WTC11 (cell line): ENCODE measurements around the gene USP17L21.
"Not testable (repeated sequence)": the region's sequence is repeated elsewhere in the genome, so short reads cannot be mapped to it uniquely, and the experiment has no call there.

Source experiments
- CTCF ChIP-seq: fragments of 200-600 bp; IDR thresholded peaks from 2 replicates; pipeline ENCODE4 v1.8.0; 2022; ENCODE audit warnings: antibody characterized with exemption
- E2F1 ChIP-seq: sonication (generic); formaldehyde crosslinking; IDR thresholded peaks from 2 replicates; pipeline ENCODE4 v1.8.0; 2022; ENCODE audit warnings: mild to moderate bottlenecking, missing genetic modification reagents
- ESRRA ChIP-seq: sonication (generic); formaldehyde crosslinking; IDR thresholded peaks from 2 replicates; pipeline ENCODE4 v1.8.1; 2022; ENCODE audit warnings: mild to moderate bottlenecking, missing genetic modification reagents, borderline replicate concordance
- FOXK1 ChIP-seq: sonication (generic); formaldehyde crosslinking; IDR thresholded peaks from 2 replicates; pipeline ENCODE4 v1.8.0; 2022; ENCODE audit warnings: mild to moderate bottlenecking, moderate library complexity, missing genetic modification reagents
- JUN ChIP-seq: sonication (generic); formaldehyde crosslinking; IDR thresholded peaks from 2 replicates; pipeline ENCODE4 v1.8.0; 2023; ENCODE audit warnings: mild to moderate bottlenecking, missing genetic modification reagents
- MLX ChIP-seq: sonication (generic); formaldehyde crosslinking; IDR thresholded peaks from 2 replicates; pipeline ENCODE4 v1.8.1; 2023; ENCODE audit warnings: mild to moderate bottlenecking, missing genetic modification reagents, moderate library complexity
- SMAD3 ChIP-seq: sonication (generic); formaldehyde crosslinking; IDR thresholded peaks from 2 replicates; pipeline ENCODE4 v1.8.0; 2022; ENCODE audit warnings: missing genetic modification reagents, mild to moderate bottlenecking, borderline replicate concordance
- SP1 ChIP-seq: sonication (generic); formaldehyde crosslinking; conservative IDR thresholded peaks from 2 replicates; pipeline ENCODE4 v1.8.1; 2022; ENCODE audit warnings: missing genetic modification reagents
- TCF7 ChIP-seq: sonication (generic); formaldehyde crosslinking; IDR thresholded peaks from 2 replicates; pipeline ENCODE4 v1.8.0; 2022; ENCODE audit warnings: mild to moderate bottlenecking, low read depth, missing genetic modification reagents, moderate library complexity
- TEAD4 ChIP-seq: sonication (generic); formaldehyde crosslinking; IDR thresholded peaks from 2 replicates; pipeline ENCODE4 v1.8.0; 2022; ENCODE audit warnings: mild to moderate bottlenecking, missing genetic modification reagents
- USF2 ChIP-seq: sonication (generic); formaldehyde crosslinking; IDR thresholded peaks from 2 replicates; pipeline ENCODE4 v1.8.1; 2023; ENCODE audit warnings: mild to moderate bottlenecking, missing genetic modification reagents, moderate library complexity
- ZBTB43 ChIP-seq: sonication (generic); formaldehyde crosslinking; IDR thresholded peaks from 2 replicates; pipeline ENCODE4 v1.8.1; 2023; ENCODE audit warnings: mild to moderate bottlenecking, missing genetic modification reagents
- ZNF281 ChIP-seq: sonication (generic); formaldehyde crosslinking; IDR thresholded peaks from 2 replicates; pipeline ENCODE4 v1.8.0; 2023; ENCODE audit warnings: mild to moderate bottlenecking, missing genetic modification reagents
- ZNF423 ChIP-seq: fragments of 250-450 bp; sonication (Bioruptor Pico); IDR thresholded peaks from 2 replicates; pipeline ENCODE4 v2.1.2; 2022; ENCODE audit warnings: mild to moderate bottlenecking, moderate library complexity

- TF ChIP-seq USF2 (CRISPR knock-in tag); CTCF; SMAD3 (CRISPR knock-in tag); FOXK1 (CRISPR knock-in tag); MLX; TCF7; ZBTB43; ZNF281 (CRISPR knock-in tag); SP1 (CRISPR knock-in tag); ESRRA; TEAD4 (CRISPR knock-in tag); E2F1 (CRISPR knock-in tag); JUN; ZNF423 (CRISPR knock-in tag): not testable (repeated sequence)
Measured at GRCh38 chr4:9214701-9215100, 48.0 kb upstream of the USP17L21 start.
